Measurements from ENCODE around the gene HOXD11.

HOXD11 gene

GRCh38 chr2:176106581-176107539 is at the start of gene HOXD11:
HOXD11 (plus strand) TSS chr2:176107280; CDS start chr2:176107356, 76 bp downstream.
- DNase-seq (ENCODE audit: low read depth, low spot score): no peak

GRCh38 chr2:176063958-176064357 is 43.1 kb upstream of the HOXD11 start:
- no peak for DNase-seq (ENCODE audit: low read depth, low spot score)

GRCh38 chr2:176066645-176067588 is 40.2 kb upstream of the HOXD11 start:
- DNase-seq (ENCODE audit: low read depth, low spot score): no peak

- DNase-seq (ENCODE audit: low read depth, low spot score): no peak
These were observed 39.3 kb upstream of the HOXD11 start for GRCh38 chr2:176067589-176068418.

- no peak for DNase-seq (ENCODE audit: low read depth, low spot score)
These were observed 38.7 kb upstream of the HOXD11 start for GRCh38 chr2:176068419-176068832.

- DNase-seq (ENCODE audit: low read depth, low spot score): no peak
These were observed 35.5 kb upstream of the HOXD11 start for GRCh38 chr2:176071330-176072291.

GRCh38 chr2:176072292-176072669 is 34.8 kb upstream of the HOXD11 start:
- no peak for DNase-seq (ENCODE audit: low read depth, low spot score)

- no peak for DNase-seq (ENCODE audit: low read depth, low spot score)
These were observed 33.9 kb upstream of the HOXD11 start for GRCh38 chr2:176072951-176073904.

GRCh38 chr2:176074919-176075425 is 32.1 kb upstream of the HOXD11 start:
- no peak for DNase-seq (ENCODE audit: low read depth, low spot score)

- DNase-seq (ENCODE audit: low read depth, low spot score): no peak
These were observed 31.6 kb upstream of the HOXD11 start for GRCh38 chr2:176075481-176075880.

- no peak for DNase-seq (ENCODE audit: low read depth, low spot score)
These were observed 31.0 kb upstream of the HOXD11 start for GRCh38 chr2:176076063-176076462.

GRCh38 chr2:176076796-176077195 is 30.3 kb upstream of the HOXD11 start:
- no peak for DNase-seq (ENCODE audit: low read depth, low spot score)

- DNase-seq (ENCODE audit: low read depth, low spot score): no peak
These were observed 28.4 kb upstream of the HOXD11 start for GRCh38 chr2:176078541-176079284.

GRCh38 chr2:176079285-176079830 is 27.7 kb upstream of the HOXD11 start:
- DNase-seq (ENCODE audit: low read depth, low spot score): no peak

- DNase-seq (ENCODE audit: low read depth, low spot score): no peak
These were observed 27.1 kb upstream of the HOXD11 start for GRCh38 chr2:176079831-176080539.

- DNase-seq (ENCODE audit: low read depth, low spot score): no peak
These were observed 26.3 kb upstream of the HOXD11 start for GRCh38 chr2:176080540-176081375.
